Stimulated activated CD8-positive, alpha-beta memory T cell treated with anti-CD3 and anti-CD28 coated beads, Interleukin-4, amount 100 ng/mL, for 4 hours (primary cell): ENCODE measurements around the gene IDI2.
"Not testable (repeated sequence)": the region's sequence is repeated elsewhere in the genome, so short reads cannot be mapped to it uniquely, and the experiment has no call there.

Source experiments
- DNase-seq, 2 donors: peaks; one replicate each; pipeline ENCODE4 v3.0.0-alpha.2; 2020; ENCODE audit warnings: low read depth in 2 of 2, low spot score in 1 of 2

Gene IDI2

DNA sequence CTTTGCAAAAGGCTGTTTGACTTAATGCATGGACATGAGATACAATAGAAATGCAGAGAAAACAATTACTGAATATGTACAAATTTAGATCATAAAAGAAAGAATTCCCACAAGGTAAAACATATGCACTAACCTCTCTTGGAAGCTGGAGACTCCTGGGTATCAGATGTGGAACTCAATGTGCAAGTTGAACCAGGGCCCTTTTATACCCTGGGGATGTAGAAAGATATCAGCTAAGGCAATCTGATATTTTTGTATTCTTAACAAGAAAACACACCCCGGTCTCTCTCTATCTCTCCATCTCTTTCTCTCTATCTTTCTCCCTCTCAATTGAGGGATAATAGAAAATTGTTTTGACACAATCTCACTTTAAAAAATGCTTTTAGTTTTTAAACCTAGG, at the start of gene IDI2:
Gene IDI2 (minus strand): TSS at position 177 of the 400 bp plus-strand sequence. CDS start 1,136 bp downstream, outside the sequence.
- no peak for DNase-seq

DNA sequence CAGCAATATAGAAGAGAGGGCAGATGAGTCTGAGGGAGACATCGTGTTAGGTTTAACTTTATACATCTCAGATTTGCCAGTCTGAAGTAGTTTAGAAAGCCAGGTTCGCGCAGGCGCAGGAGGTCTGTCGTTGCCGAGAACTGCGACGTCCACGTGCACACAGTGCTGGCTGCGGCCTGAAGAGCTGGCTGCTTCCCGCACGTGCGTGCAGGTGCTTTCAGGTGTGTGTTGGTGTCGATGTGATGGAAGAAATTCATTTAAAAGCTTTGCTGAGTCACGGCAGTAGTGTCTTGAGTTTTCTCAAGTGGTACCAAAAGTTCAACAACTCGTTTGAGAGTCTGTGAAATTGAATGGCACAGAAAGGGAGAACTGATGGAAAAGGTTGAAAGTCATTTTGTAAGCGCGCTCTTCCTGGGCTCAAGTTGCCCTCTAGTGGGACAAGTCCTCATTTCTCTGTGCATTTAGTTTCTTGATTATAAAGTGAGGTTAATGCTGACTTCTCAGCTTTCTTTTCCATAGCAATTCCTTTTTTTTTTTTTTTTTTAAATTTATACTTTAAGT, 49.2 kb upstream of the IDI2 start:
- DNase-seq: no peak

DNA sequence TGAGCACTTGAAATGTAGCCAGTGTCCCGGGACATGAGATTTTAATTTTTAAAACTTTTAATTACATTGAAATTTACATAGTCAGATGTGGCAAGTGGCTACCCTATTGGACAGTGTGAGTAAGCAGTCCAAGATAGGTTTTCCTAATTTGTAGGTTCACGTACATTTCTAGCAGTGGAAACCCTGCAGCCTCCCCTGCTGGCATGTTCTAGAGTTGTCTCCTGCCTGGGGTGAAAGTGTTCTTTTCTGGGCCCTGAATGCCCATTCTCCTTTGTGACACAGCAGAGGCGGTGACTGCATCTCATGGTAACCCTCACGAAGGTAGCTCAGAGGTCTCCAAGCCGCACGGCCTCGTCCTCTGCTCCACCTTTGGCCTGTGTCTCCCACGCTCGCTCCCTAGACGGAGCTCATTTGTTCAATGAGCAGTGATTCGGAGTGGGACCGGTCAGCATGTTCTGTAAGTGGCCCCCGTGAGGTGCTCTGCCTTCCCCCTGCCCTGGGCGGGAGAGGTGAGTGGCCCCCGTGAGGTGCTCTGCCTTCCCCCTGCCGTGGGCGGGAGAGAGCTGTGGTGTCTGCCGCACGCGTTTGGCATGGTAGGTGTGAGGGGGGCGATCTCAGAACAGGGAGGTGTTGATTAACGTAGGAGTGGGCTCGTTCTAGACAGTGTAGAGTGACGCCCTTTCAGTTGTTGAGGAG, 48.5 kb upstream of the IDI2 start:
- no peak for DNase-seq

DNA sequence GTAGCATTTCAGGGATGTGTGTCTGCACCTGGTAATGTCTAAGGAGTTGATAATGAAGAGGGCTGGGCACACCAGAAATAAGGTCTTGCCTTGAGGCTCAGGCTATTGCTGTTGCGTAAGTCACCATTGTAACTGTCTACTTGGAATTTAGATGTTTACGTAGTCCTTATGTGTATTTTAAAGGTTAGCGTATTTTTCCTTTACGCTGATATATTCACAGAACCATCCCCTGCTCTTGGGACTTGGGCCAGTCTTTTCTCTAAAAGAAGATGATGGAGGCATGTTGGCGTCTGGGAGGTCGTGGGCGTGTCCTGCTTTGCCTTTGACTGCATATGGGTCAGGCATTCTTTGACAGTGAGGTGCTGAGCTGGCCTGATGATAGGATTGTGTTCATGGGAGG, 45.3 kb upstream of the IDI2 start:
- DNase-seq: no peak

DNA sequence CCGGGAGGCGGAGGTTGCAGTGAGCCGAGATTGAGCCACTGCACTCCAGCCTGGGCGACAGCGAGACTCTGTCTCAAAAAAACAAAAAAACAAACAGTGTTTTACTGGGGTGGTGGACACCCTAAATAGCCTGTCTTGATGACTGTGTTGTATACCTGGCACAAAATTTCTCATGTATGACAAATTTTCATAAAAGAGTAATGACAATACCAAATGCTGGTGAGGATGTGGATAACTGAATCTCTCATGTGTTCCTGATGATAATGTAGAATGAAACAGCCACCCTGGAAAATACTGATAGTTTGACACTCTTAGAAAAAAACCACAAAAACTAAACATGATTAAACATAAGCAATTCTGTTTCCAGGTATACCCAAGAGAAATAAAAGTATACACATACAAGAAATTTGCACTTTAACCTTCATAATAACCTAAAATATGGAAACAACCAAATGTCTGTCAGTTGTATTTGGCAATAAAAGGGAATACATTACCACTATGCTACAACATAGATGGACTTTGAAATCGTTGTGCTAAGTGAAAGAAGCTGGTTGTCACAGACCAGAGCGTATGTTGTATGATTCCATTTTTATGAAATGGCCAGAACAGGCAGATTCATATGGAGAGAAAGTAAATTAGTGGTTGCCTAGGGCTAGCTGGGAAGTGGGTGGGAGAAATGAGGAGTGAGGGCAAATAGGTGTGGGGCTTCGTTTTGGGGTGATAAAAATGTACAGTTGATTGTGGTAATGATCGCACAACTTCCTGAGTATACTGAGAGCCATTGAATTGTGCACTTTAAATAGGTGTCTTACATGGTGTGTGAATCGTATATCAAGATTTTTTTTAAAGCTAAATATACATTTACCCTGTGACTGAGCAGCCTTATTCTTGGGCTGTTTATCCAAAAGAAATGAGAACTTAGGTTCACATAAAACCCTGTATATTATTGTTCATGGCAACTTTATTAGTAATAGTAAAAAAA, 43.0 kb upstream of the IDI2 start:
- DNase-seq: no peak

DNA sequence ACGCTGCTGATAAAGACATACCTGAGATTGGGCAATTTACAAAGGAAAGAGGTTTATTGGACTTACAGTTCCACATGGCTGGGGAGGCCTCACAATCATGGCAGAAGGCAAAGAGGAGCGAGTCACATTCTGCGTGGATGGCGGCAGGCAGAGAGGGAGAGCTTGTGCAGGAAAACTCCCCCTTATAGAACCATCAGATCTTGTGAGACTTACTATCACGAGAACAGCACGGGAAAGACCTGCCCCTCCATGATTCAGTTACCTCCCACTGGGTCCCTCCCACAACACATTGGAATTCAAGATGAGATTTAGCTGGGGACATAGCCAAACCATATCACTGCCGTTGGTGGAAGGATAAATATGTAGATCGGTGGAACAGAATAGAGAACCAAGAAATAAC, 41.1 kb upstream of the IDI2 start:
- not testable (repeated sequence) for DNase-seq

DNA sequence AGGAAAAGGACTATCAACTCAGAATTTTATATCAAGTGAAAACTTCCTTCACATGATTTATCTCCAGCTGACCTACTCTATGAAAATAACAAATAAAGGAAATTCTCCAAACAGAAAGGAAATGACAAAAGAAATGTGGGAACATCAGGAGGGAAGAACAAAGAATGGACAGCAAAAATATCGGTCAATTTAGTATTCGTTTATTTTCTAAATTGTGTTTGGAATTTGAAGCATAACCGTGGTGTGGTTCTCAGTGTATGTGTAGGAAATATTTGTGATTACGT, 39.2 kb upstream of the IDI2 start:
- no peak for DNase-seq

DNA sequence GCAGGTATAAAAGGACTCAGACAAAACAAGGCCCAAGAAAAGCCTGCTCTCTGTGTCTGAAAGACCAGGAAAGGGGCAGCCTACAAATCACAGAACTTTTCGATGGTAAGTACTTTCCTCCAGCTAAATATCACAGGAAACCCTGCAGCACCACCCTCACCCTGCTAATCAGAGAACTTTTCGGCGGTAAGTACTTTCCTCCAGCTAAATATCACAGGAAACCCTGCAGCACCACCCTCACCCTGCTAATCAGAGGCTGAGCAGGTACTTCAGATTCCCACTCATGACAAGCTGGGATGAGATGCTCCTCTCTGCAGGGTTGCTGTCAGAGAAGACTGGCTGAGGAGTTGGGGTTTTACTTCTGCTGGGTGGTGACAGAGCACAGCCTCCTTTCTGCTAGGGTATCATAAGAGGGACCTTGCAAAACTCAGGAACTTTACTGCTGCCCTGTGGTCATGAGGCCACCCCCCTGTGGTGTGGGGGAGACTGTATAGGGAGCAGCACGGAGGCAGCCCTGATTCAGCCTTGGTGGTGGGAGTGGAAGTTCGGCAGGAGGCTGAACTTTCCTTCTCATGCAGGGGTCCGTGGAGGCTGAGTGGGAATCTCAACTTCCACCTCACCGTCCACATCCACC, 37.7 kb upstream of the IDI2 start:
- DNase-seq: no peak

DNA sequence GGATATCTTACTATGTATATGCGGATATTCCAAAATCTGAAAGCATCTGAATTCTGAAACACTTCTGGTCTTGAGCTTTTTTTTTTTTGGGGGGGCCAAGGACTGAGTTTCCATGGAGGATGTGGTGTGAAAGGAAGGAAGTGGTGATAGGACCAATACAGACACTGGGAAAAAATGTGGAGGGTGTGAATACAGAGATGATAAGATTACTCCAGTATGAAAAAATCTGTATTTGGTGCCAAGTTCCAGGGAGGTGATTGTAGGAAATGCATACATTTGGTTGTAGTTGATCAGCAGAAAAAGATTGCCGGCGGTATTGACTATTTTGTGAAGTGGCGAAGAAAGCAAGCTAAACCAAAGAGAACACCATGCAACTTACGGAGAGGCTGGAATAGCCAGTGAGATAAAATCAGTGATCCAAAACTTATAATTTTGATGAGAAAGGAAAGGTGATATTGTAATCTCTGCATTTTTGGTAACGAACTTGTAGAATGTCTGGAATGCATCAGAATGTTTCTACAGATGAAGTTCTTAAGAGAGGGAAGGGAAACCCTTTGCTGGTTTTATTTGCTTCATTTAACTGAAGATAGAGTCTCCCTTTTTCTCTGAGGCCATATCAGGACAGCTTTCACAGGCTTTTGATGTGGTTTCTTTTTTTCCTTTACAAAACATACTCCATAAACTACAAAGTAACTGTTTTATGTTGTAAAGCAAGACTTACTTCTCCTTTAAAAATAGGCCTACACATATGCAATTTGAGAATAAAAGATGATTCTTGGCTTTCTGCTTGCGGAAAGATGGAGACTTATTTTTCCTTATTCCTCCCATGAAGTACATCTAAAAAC, 36.5 kb upstream of the IDI2 start:
- DNase-seq: no peak

DNA sequence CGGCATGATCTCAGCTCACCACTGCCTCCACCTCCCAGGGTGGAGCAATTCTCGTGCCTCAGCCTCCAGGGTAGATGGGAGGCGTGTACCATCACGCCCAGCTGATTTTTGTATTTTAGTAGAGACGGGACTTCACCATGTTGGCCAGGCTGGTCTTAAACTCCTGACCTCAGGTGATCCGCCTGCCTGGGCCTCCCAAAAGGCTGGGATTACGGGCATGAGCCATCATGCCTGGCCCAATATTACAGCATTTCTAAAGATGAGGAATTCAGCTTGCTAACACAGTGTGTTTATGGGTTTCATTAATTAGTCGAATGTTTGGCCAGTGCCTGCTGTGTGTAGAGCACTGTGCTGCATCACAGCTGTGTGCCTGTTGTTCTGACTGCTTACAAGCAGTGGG, 34.2 kb upstream of the IDI2 start:
- no peak for DNase-seq

DNA sequence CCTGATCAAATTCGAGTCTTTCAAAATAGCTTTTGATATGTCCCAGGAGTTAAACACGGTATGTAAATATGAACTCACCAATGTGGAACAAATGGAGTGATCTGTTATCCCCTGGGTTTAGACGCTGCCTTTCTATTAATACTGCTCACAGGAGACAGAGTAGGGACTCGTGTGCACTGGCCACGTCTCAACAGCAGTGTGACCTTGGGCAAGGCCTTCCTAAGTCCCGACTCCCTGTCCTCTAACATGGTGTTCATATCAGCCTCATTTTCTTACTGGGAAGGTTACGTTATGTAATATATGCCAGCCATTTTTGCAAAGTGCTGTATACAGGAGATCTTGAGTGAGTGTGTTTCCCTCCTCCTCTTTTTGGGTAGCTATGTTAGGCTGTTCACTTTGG, 32.4 kb upstream of the IDI2 start:
- DNase-seq: no peak

DNA sequence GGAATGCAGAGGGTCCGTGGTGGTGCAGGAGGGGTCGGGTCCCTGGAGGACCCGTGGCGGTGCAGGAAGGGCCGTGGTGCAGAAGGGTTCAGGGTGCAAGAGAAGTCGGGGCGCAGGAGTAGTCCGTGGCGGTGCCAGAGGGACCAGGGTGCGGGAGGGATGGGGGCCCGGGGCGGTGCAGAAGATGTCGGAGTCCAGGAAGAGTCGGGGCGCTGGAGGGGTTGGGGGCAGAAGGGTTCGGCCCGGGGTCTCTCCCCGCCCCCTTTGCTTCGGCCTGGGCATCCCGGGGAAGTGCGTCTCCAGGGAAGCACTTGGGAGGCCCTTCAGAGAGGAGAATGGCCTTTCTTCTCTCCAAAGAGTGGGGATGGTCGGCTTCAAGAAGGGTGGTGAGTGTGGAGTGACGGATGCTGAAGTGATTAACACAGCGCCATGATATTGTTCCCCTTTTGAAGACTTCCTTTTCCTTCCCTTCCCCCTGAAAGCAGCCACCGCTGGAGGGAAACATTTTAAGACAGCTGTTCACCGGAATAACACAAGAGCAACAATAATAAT, 31.5 kb upstream of the IDI2 start:
- DNase-seq: no peak

DNA sequence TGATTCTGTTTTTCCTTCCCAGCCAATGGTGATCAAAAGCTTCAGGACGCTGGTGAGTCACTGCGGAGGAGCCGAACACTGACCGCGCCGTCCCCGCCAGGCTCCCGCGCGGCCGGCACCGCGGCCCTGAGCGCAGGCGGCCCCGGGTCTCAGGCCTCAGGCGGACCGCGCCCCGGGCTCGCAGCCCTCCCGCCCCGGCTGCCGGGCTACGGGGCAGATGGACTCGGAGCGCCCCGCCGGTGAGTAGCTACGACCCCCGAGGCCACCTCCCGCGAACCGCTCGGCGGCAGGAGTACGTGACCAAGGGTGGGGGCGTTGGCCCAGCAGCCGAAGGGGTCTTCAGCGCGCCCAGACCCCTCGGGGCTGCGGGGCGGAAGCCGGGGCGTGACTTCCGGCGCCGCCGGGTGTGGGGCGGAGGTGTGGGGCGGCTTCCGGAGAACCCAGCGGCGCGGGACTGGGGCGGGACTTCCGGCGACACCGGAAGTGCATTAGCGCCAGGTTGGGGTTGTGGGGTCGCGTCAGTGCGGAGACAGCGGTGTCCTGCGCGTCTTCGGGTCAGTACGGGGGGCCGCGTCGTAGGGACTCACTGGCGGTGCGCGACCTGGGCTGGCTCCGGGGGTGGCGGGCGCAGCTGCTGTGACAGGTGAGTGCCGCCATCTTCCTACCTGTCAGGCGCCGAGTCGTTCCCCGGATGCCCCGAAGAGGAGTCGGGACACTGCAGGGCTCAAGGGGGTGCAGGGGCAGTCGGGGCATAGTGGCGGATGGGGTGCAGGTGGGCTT, 30.9 kb upstream of the IDI2 start, which contains the start of gene WDR37:
Gene WDR37 (plus strand): TSS at position 60 of the 780 bp plus-strand sequence. CDS start 15,771 bp downstream, outside the sequence.
- peak; percentile 77 to 79 for DNase-seq

DNA sequence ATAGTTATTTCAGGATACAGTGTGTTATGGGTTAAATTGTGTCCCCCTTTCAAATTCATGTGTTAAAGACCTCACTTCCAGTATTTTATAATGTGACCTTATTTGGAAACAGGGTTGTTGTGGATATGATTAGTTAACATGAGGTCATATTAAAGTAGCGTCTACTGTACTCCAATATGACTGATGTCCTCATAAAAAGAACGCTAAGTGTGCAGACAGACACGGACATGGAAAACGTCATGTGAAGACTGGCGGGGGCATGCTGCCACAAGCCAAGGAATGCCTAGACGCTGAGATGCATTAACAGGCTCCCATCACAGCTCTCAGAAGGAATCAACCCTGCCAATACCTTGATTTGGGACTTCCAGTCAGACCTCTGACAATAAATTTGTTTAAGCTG, 29.0 kb upstream of the IDI2 start:
- no peak for DNase-seq

DNA sequence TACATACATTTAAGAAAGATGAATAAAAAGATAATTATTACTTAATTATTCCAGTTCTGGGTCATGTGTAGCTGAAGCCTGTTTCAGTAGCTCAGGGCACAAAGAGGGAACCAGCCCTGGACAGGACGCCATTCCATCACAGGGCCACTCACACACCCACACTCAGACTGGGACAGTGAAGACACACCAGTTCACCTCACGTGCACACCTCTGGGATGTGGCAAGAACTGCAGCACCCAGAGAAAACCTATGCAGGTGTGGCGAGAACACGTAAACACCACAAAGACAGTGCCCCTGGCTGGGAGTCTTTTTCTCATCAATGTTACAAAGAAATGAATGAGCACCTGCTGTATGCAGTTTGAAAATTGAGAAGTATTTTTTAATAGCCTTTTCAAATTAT, 24.9 kb upstream of the IDI2 start:
- DNase-seq: no peak

DNA sequence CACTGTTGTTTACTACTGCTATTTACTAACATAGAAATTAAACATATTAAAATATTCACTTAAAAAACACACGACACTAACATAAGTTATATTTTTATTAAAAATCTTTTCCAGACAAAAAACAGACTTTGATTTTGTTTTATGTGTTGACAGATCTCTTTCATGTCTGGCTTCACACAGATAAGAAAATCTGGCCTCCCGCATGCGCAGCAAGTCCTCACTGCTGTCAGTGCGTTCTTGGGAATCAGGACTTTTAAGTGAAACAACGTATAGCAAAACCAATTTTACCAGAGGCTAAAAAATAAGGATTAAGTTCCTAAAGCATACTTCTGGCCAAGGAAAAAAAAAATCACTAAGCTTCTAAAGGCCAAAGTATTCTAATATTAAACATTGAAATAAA, 24.5 kb upstream of the IDI2 start:
- DNase-seq: no peak

DNA sequence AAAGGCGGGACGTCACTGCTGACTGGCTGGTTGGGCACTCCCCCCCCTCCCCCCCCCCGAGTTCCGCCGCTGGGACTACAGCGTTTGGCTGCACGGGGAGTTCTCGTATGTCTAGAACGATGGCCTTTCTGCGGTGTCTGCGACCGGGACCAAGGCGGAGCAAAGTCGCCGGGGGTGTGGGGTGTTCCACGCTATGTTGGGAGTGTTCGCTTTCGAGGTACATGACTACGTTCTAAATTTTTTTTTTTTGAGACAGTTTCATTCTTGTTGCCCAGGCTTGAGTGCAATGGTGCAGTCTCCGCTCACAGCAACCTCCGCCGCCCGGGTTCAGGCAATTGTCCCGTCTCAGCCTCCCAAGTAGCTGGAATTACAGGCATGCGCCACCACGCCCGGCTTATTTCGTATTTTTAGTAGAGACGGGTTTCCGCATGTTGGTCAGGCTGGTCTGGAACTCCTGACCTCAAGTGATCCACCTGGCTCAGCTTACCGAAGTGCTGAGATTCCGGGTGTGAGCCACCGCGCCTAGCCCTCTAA, 23.8 kb upstream of the IDI2 start:
- no peak for DNase-seq

DNA sequence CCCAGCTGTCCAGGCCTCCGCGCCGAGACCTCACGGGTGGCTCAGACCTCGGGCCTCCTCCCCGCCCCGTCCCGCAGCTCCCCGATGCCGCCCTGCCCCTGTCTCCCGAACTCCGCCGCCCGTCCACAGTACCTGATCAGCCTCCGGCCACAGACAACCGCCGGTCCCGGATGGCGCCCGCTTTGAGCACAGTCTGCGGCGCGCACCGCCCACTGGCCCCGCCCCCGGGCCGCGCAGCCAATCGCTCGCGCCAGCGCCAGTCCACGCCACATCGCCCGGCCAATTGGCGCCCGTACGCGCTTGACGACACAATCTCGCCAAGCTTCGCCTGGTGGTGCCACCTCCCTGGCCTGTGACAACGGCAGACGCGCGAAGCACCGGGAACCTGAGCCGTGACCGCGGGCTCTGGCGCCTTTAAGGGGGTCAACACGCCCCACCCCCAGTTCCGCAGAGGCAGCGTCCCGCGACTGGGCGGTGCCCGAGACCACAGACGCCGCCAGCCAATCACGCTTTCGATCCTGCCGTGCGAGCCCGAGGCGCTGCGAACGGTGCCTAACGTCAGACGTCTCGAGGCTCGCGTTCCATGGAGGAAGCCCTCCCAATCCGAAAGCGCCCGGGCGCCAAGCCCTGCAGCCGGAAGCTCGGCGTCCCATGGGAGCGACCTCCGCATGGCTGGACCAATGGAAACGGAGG, 23.2 kb upstream of the IDI2 start, which contains the start of gene IDI1:
Gene IDI1 (minus strand): TSS at position 388 of the 693 bp plus-strand sequence. CDS start 116 bp downstream, at position 272.
- peak; percentile 88 to 94 for DNase-seq

DNA sequence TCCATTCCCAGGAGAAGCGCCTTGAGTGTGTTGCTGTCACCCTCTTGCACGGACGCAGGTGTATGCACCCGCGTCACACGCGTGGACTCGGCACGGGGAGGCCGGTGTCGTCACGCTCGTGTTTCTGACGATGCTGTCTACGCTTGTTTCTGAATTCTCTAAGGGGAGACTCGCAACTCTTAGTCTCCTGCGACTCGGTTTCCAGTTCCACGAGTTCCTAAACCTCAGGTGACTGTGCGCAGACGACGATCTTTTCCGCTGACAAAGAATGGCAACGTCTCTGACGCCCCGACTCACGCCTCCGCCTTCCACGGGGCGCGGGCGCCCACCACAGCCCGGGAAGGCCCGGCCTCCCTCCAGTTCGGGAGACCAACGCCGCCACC, 22.7 kb upstream of the IDI2 start:
- no peak for DNase-seq
